HepG2 (cell line): Measurements from ENCODE around the gene KCTD15.

ENCODE experiments used
- ATF6 ChIP-seq: sonication (generic); formaldehyde crosslinking; conservative IDR thresholded peaks from 2 replicates; pipeline ENCODE4 v1.4.0; 2020; ENCODE audit warnings: missing genetic modification reagents
- CAMTA2 ChIP-seq: sonication (generic); formaldehyde crosslinking; IDR thresholded peaks from 2 replicates; pipeline ENCODE4 v1.4.0; 2020; ENCODE audit warnings: mild to moderate bottlenecking, missing genetic modification reagents, borderline replicate concordance
- ELF4 ChIP-seq: sonication (generic); formaldehyde crosslinking; IDR thresholded peaks from 2 replicates; pipeline ENCODE4 v1.5.0; 2020; ENCODE audit warnings: missing genetic modification reagents, mild to moderate bottlenecking, moderate library complexity, borderline replicate concordance
- POLR2A ChIP-seq, 2 experiments: IDR thresholded peaks; 2 replicates each; pipeline ENCODE4 v1.6.1; 2011; ENCODE audit warnings: low read depth in 2 of 2, low read length in 2 of 2, mild to moderate bottlenecking in 1 of 2, moderate library complexity in 1 of 2; ENCODE audit not compliant: insufficient read depth in 1 of 2
- REST ChIP-seq, 2 experiments: IDR thresholded peaks; 2 replicates each; pipeline ENCODE4 v1.6.1; 2011 to 2012; ENCODE audit warnings: low read length in 2 of 2, borderline replicate concordance in 1 of 2, low read depth in 1 of 2, mild to moderate bottlenecking in 1 of 2, moderate library complexity in 1 of 2
- SP2 ChIP-seq: sonication (generic); formaldehyde crosslinking; IDR thresholded peaks from 2 replicates; pipeline ENCODE4 v1.5.1; 2020; ENCODE audit warnings: mild to moderate bottlenecking, missing genetic modification reagents
- TF ChIP-seq, protein P1 (sequence below): sonication (generic); formaldehyde crosslinking; IDR thresholded peaks from 2 replicates; pipeline ENCODE4 v1.5.0; 2020; ENCODE audit warnings: mild to moderate bottlenecking, missing genetic modification reagents, moderate library complexity

- no peak for TF ChIP-seq POLR2A (IDR thresholded peaks at IDR 0.05; ENCODE audit: insufficient read depth in 1 of 2, low read depth in 2 of 2, low read length in 2 of 2)
- TF ChIP-seq, protein P1, sequence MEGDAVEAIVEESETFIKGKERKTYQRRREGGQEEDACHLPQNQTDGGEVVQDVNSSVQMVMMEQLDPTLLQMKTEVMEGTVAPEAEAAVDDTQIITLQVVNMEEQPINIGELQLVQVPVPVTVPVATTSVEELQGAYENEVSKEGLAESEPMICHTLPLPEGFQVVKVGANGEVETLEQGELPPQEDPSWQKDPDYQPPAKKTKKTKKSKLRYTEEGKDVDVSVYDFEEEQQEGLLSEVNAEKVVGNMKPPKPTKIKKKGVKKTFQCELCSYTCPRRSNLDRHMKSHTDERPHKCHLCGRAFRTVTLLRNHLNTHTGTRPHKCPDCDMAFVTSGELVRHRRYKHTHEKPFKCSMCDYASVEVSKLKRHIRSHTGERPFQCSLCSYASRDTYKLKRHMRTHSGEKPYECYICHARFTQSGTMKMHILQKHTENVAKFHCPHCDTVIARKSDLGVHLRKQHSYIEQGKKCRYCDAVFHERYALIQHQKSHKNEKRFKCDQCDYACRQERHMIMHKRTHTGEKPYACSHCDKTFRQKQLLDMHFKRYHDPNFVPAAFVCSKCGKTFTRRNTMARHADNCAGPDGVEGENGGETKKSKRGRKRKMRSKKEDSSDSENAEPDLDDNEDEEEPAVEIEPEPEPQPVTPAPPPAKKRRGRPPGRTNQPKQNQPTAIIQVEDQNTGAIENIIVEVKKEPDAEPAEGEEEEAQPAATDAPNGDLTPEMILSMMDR (CRISPR knock-in tag), result no peak
- no peak for TF ChIP-seq REST (IDR thresholded peaks at IDR 0.05; ENCODE audit: borderline replicate concordance in 1 of 2, low read depth in 1 of 2, low read length in 2 of 2)
- TF ChIP-seq ELF4 (CRISPR knock-in tag), result no peak
- TF ChIP-seq ATF6 (CRISPR knock-in tag), result no peak
- TF ChIP-seq SP2 (CRISPR knock-in tag), result no peak
- TF ChIP-seq CAMTA2 (CRISPR knock-in tag), result no peak
Measured at GRCh38 chr19:33826521-33826920, 29.9 kb downstream of the KCTD15 start.
